ENCODE measurements around the gene ELAVL4.

- no peak for TF ChIP-seq POLR2AphosphoS5 (IDR thresholded peaks at IDR 0.05; ENCODE audit: insufficient read depth, low read depth, low read length)
- no peak for TF ChIP-seq MAX (IDR thresholded peaks at IDR 0.05; ENCODE audit: insufficient read depth, insufficient read length)
- TF ChIP-seq EZH2 (IDR thresholded peaks at IDR 0.05; ENCODE audit: borderline replicate concordance, low read depth, low read length, severe bottlenecking): no peak
- no peak for TF ChIP-seq CTCF (IDR thresholded peaks at IDR 0.05; ENCODE audit: extremely low read depth in 1 of 2, insufficient read depth in 1 of 2, low read depth in 1 of 2, low read length in 2 of 2)
- no peak for TF ChIP-seq JUN (IDR thresholded peaks at IDR 0.05; ENCODE audit: borderline replicate concordance, insufficient read depth, insufficient read length, low read depth)
- no peak for TF ChIP-seq POLR2A (IDR thresholded peaks at IDR 0.05; ENCODE audit: low read depth, low read length)
- no peak for TF ChIP-seq GATA2 (IDR thresholded peaks at IDR 0.05; ENCODE audit: insufficient read depth, insufficient read length, low read depth, low read length)
- TF ChIP-seq MYC (IDR thresholded peaks at IDR 0.05; ENCODE audit: low read depth, low read length): no peak
Observed at GRCh38 chr1:50209749-50210148, 101.0 kb downstream of the ELAVL4 start.
